Chondrocyte (in vitro differentiated cells): Measurements from ENCODE around the gene S100G. TPM values are rescaled to one million over a fixed set of nuclear protein-coding genes. Genes with fewer than 3 reads are reported as not detected.

Experiments used
- DNase-seq: peaks from one replicate; pipeline ENCODE4 v3.0.0; 2021; ENCODE audit warnings: mixed read lengths, low spot score
- H3K27ac Mint-ChIP-seq: one replicate; pipeline ENCODE4 v1.8.0; 2021; ENCODE audit warnings: mild to moderate bottlenecking, moderate library complexity, mixed read lengths; ENCODE audit not compliant: unreplicated experiment
- H3K27me3 Mint-ChIP-seq: 2 replicates; pipeline ENCODE4 v1.8.0; 2021; ENCODE audit warnings: low read depth, mixed read lengths
- H3K36me3 Mint-ChIP-seq: 2 replicates; pipeline ENCODE4 v1.8.0; 2021; ENCODE audit warnings: low read depth, mixed read lengths
- H3K4me1 Mint-ChIP-seq: 2 replicates; pipeline ENCODE4 v1.8.0; 2021; ENCODE audit warnings: low read depth, mild to moderate bottlenecking, mixed read lengths
- H3K4me3 Mint-ChIP-seq: one replicate; pipeline ENCODE4 v1.8.0; 2021; ENCODE audit warnings: mild to moderate bottlenecking, moderate library complexity, mixed read lengths; ENCODE audit not compliant: unreplicated experiment
- H3K9me3 Mint-ChIP-seq: 2 replicates; pipeline ENCODE4 v1.8.0; 2021; ENCODE audit warnings: low read depth, mixed read lengths
- CTCF ChIP-seq: fragments of 200-600 bp; sonication (generic); IDR thresholded peaks from 2 replicates; pipeline ENCODE4 v1.5.0; 2021; ENCODE audit warnings: antibody characterized with exemption, mild to moderate bottlenecking, moderate library complexity
- total RNA-seq: library from RNA; stranded (reverse); gene quantifications from 3 replicates; pipeline ENCODE4 v1.2.1, GENCODE V29; 2021

The S100G gene
- total RNA-seq, 1 donor from 2014 or later: not detected

- Mint-ChIP-seq H3K4me1 (peaks cover 56% of the 10 kb centered on the region), H3K36me3 (peaks cover 14% of the 10 kb centered on the region)
Measured at GRCh38 chrX:16661495-16661894, 11.5 kb downstream of the S100G start.

GRCh38 chrX:16662402-16662801 lies 12.4 kb downstream of the S100G start:
- no peak for TF ChIP-seq CTCF
- no peak for DNase-seq
- Mint-ChIP-seq H3K27me3 (no peaks in the 10 kb centered on the region), H3K27ac (no peak overlapping the region), H3K4me3 (no peak overlapping the region), H3K9me3 (peaks cover 4% of the 10 kb centered on the region), H3K36me3 (peaks cover 11% of the 10 kb centered on the region), H3K4me1 (peaks cover 62% of the 10 kb centered on the region)

More at GRCh38 chrX:16661495-16661894, 11.5 kb downstream of the S100G start:
- no peak overlapping the region for H3K27ac Mint-ChIP-seq
- no peaks in the 10 kb centered on the region for H3K27me3 Mint-ChIP-seq
- no peak for DNase-seq
- no peak for TF ChIP-seq CTCF
- peaks cover 4% of the 10 kb centered on the region for H3K9me3 Mint-ChIP-seq
- no peak overlapping the region for H3K4me3 Mint-ChIP-seq

- no peak overlapping the region for H3K4me3 Mint-ChIP-seq
- H3K27ac Mint-ChIP-seq: peak overlapping the region; percentile 78
- H3K27me3 Mint-ChIP-seq: no peaks in the 10 kb centered on the region
- TF ChIP-seq CTCF: peak; percentile 74
- DNase-seq: no peak
- peaks cover 45% of the 10 kb centered on the region for H3K4me1 Mint-ChIP-seq
- H3K9me3 Mint-ChIP-seq: no peaks in the 10 kb centered on the region
- peaks cover 10% of the 10 kb centered on the region for H3K36me3 Mint-ChIP-seq
Measured at GRCh38 chrX:16664074-16664473, 14.1 kb downstream of the S100G start.

GRCh38 chrX:16664626-16665025 lies 14.7 kb downstream of the S100G start:
- no peak for DNase-seq
- Mint-ChIP-seq H3K4me1 (peaks cover 39% of the 10 kb centered on the region), H3K27ac (peak overlapping the region; percentile 78), H3K9me3 (no peaks in the 10 kb centered on the region), H3K4me3 (no peak overlapping the region), H3K27me3 (no peaks in the 10 kb centered on the region), H3K36me3 (peaks cover 7% of the 10 kb centered on the region)
- TF ChIP-seq CTCF: no peak

GRCh38 chrX:16665089-16665488 lies 15.1 kb downstream of the S100G start:
- H3K36me3 Mint-ChIP-seq: peaks cover 7% of the 10 kb centered on the region
- H3K4me1 Mint-ChIP-seq: peaks cover 37% of the 10 kb centered on the region
- H3K27ac Mint-ChIP-seq: peak overlapping the region; percentile 91
- H3K4me3 Mint-ChIP-seq: no peak overlapping the region
- no peak for DNase-seq
- H3K9me3 Mint-ChIP-seq: no peaks in the 10 kb centered on the region
- H3K27me3 Mint-ChIP-seq: no peaks in the 10 kb centered on the region
- no peak for TF ChIP-seq CTCF
